ENCODE results near the gene RAB9B.
"Not testable (repeated sequence)": the region's sequence is repeated elsewhere in the genome, so short reads cannot be mapped to it uniquely, and the experiment has no call there.

The RAB9B gene

DNA sequence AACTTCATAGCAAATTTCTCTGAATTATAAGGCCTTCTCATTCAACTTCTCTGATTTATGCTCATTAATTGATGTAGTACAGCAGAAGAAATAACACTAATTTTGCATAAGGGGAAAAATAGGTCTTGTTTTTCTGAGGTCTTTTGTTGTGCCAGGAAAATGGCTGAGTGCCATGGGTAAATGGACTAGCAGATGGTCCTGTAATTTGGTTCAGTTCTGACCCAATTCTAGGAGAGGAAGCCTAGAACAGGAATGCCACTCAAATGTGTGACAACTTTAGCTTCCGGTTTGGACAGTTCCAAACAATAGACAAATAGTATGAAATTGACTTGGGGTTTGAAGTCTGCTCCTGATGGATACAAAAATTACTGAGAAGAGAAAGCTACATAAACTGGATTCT, 6.2 kb downstream of the RAB9B start:
- Mint-ChIP-seq H3K4me1 (no peaks in the 10 kb centered on the region), H3K27ac (no peak overlapping the region), H3K36me3 (no peaks in the 10 kb centered on the region), H3K4me3 (no peak overlapping the region), H3K27me3 (no peaks in the 10 kb centered on the region), H3K9me3 (no peaks in the 10 kb centered on the region)
- ATAC-seq: no peak

- ATAC-seq: no peak
- Mint-ChIP-seq H3K4me1 (no peaks in the 10 kb centered on the region), H3K27me3 (no peaks in the 10 kb centered on the region), H3K4me3 (no peak overlapping the region), H3K27ac (no peak overlapping the region), H3K9me3 (no peaks in the 10 kb centered on the region), H3K36me3 (no peaks in the 10 kb centered on the region)
Measured at GRCh38 chrX:103823591-103823990, 8.5 kb downstream of the RAB9B start.

- not testable (repeated sequence) for H3K27me3 Mint-ChIP-seq, ATAC-seq, H3K4me1 Mint-ChIP-seq, H3K27ac Mint-ChIP-seq, H3K9me3 Mint-ChIP-seq, H3K4me3 Mint-ChIP-seq, H3K36me3 Mint-ChIP-seq
Measured at GRCh38 chrX:103820802-103821201, 11.3 kb downstream of the RAB9B start.

DNA sequence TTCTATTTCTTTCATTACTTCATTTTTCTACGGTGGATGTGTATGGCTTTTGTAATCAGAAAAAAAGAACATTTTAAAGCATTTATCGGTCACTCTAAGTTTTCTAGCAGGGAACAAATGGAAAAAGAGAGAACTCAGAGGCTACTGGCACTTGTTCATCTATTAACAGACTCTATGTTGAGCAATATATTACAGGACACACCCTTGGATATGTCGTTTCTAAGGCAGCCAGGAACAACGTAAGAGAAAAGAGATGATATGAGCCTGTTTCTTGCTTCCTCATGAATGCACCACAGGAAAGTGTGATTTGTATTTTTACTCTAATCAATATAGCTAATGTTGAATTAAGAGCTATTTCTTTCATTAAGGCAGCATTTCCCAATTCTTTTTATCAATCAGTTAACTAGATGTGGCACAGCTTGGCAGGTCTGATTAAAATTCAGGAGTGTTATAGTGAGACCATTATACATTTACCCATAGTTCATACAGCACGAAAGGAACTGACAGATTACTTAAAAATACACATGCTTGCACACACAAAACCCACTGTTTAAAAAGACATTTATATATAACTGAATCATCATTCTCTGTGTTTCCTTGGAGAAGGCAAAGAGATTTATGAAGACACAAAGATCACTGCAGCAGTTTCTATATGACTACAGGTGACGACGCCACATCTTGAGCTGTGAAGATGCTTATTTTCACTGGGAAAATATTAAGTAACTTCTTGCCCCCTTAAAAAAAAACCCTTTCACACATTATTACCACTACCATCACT, 13.0 kb downstream of the RAB9B start:
- no peaks in the 10 kb centered on the region for H3K36me3 Mint-ChIP-seq
- H3K27ac Mint-ChIP-seq: no peak overlapping the region
- H3K4me1 Mint-ChIP-seq: no peaks in the 10 kb centered on the region
- H3K27me3 Mint-ChIP-seq: no peaks in the 10 kb centered on the region
- H3K4me3 Mint-ChIP-seq: no peak overlapping the region
- H3K9me3 Mint-ChIP-seq: no peaks in the 10 kb centered on the region
- no peak for ATAC-seq

- ATAC-seq: no peak
- Mint-ChIP-seq H3K4me1 (no peaks in the 10 kb centered on the region), H3K27me3 (no peaks in the 10 kb centered on the region), H3K9me3 (no peaks in the 10 kb centered on the region), H3K4me3 (no peak overlapping the region), H3K36me3 (no peaks in the 10 kb centered on the region), H3K27ac (no peak overlapping the region)
Measured at GRCh38 chrX:103817502-103817901, 14.6 kb downstream of the RAB9B start.

- H3K27ac Mint-ChIP-seq, ATAC-seq, H3K36me3 Mint-ChIP-seq, H3K4me1 Mint-ChIP-seq, H3K4me3 Mint-ChIP-seq, H3K27me3 Mint-ChIP-seq, H3K9me3 Mint-ChIP-seq: not testable (repeated sequence)
Measured at GRCh38 chrX:103817101-103817500, 15.0 kb downstream of the RAB9B start.

DNA sequence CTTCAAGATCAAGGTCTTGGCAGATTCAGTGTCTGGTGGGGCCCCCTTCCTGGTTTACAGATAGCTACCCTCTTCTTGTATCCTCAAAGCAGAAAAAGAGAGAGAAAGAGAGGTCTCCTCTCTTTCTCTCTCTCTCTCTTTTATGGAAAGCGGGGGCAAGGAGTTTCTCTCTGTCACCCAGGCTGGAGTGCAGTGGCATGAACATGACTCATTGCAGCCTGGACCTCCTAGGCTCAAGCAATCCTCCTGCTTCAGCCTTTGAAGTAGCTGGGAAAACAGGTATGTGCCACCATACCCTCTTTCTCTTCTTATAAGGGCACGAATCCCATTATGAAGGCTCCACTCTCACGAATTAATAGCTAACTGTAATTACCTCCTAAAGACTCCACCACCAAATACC, 20.2 kb downstream of the RAB9B start:
- no peaks in the 10 kb centered on the region for H3K9me3 Mint-ChIP-seq
- no peak overlapping the region for H3K27ac Mint-ChIP-seq
- H3K36me3 Mint-ChIP-seq: no peaks in the 10 kb centered on the region
- H3K27me3 Mint-ChIP-seq: no peaks in the 10 kb centered on the region
- no peak for ATAC-seq
- H3K4me1 Mint-ChIP-seq: no peaks in the 10 kb centered on the region
- H3K4me3 Mint-ChIP-seq: no peak overlapping the region

DNA sequence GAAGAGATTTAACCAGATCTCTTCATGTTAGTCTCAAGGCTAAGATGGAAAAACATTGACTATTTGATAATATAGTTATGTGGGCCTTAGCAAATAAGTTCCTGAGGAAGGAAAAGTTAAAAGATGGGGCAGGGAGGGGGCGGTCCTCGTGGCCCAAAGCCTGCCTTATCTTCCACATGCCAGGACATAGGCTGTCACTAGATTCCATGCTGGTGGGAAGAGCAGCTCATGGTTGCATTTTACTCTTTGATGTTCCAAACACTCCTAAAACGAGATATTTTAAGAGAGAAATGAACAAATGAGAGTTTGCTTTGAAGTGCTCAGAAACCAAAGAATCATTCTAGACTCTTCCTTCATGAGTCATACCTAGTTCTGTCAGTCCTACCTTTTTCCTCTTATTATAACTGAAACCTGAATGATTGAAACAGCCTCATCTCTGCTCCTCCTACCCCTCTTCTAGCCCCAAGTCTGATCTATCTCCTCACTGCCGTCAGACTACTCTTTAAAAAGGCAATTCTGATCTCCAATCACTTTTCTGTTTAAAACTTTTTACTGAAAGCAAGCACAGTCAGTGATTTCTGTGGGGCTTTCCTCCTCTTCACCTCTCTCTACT, 25.1 kb downstream of the RAB9B start:
- H3K4me1 Mint-ChIP-seq: no peaks in the 10 kb centered on the region
- H3K9me3 Mint-ChIP-seq: no peaks in the 10 kb centered on the region
- no peak overlapping the region for H3K4me3 Mint-ChIP-seq
- H3K27me3 Mint-ChIP-seq: no peaks in the 10 kb centered on the region
- no peaks in the 10 kb centered on the region for H3K36me3 Mint-ChIP-seq
- no peak for ATAC-seq
- H3K27ac Mint-ChIP-seq: no peak overlapping the region

DNA sequence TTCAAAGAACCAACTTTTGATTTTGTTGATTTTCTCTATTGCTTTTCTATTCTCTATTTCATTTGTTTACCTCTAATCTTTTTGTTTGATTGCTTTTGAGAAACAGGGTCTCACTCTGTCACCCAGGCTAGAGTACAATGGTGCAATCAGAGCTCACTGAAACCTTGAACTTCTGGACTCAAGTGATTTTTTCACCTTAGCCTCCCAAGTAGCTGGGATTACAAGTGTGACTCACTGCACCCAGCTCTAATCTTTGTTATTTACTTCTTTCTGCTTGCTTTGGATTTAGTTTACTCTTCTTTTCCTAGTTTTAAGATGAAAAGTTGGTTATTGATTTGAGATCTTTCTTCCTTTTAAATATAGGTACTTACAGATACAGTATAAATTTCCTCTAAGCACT, 26.2 kb downstream of the RAB9B start:
- no peak overlapping the region for H3K27ac Mint-ChIP-seq
- H3K36me3 Mint-ChIP-seq: no peaks in the 10 kb centered on the region
- no peak for ATAC-seq

DNA sequence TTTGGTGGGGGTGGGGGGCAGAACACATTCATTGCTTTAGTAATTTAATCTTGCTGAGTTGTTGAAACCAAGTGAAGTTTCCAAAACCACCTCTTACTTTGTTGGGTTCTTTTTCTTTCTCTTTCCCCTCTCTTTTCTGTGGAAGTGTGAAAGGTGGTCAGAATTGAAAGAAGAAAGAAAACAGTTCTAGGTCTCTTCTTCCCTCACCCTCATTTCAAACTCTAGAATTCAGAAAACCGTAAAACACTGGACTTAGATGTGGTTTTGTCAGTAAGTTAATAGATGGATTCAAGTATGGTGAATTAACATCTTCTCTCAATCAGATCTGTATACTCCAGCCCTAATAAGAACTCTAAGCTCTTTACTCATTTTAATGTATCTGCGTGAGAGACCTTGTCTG, 31.7 kb downstream of the RAB9B start:
- no peak for ATAC-seq
- Mint-ChIP-seq H3K27me3 (no peaks in the 10 kb centered on the region), H3K9me3 (no peaks in the 10 kb centered on the region), H3K4me1 (no peaks in the 10 kb centered on the region), H3K27ac (no peak overlapping the region), H3K36me3 (no peaks in the 10 kb centered on the region), H3K4me3 (no peak overlapping the region)

More for the DNA sequence above, 26.2 kb downstream of the RAB9B start:
- no peak overlapping the region for H3K4me3 Mint-ChIP-seq
- no peaks in the 10 kb centered on the region for H3K27me3 Mint-ChIP-seq
- no peaks in the 10 kb centered on the region for H3K4me1 Mint-ChIP-seq
- no peaks in the 10 kb centered on the region for H3K9me3 Mint-ChIP-seq

DNA sequence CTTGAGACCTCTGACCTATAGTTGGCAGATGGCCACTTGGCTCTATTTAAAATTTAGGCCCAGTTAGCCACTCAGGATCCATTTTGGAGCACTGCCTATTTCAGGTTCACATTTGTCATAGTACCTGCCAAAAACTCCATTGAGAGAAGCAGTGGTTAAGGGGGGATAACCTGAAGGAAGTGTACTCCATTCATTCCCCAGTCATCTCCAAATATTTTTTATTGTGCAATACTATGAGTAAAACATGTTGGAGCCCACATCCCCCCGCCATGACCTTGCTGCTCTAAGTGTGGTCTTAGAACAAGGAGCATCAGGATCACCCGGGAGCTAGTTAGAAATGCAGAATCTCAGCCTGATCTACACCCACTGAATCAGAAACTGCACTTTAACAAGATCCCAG, 34.4 kb downstream of the RAB9B start:
- H3K36me3 Mint-ChIP-seq: no peaks in the 10 kb centered on the region
- no peaks in the 10 kb centered on the region for H3K27me3 Mint-ChIP-seq
- H3K27ac Mint-ChIP-seq: no peak overlapping the region
- H3K4me3 Mint-ChIP-seq: no peak overlapping the region
- no peak for ATAC-seq
- H3K4me1 Mint-ChIP-seq: no peaks in the 10 kb centered on the region
- no peaks in the 10 kb centered on the region for H3K9me3 Mint-ChIP-seq

GRCh38 chrX:103794119-103794518, 37.9 kb downstream of the RAB9B start:
- ATAC-seq: no peak
- no peak overlapping the region for H3K27ac Mint-ChIP-seq
- no peaks in the 10 kb centered on the region for H3K27me3 Mint-ChIP-seq
- no peak overlapping the region for H3K4me3 Mint-ChIP-seq
- no peaks in the 10 kb centered on the region for H3K36me3 Mint-ChIP-seq
- H3K4me1 Mint-ChIP-seq: peaks cover 5% of the 10 kb centered on the region
- no peaks in the 10 kb centered on the region for H3K9me3 Mint-ChIP-seq

DNA sequence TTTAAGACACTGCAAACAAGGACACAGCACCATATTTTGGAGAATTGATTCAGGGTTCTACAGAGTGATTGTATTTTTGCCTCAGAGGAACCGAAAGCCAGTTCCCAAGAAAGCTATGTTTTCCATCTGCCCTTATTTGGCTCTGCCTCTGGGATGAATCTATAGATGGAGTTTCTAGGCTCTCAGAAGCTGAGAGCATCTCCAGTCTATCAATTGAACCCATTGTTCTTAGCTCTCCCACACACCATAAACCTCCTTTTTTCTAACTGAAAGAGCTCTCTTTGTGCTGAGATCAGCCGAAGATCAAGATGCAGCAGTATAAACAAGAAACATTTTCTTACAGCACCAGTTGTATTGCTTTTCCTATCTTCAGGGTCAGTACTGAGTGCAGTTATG, 38.5 kb downstream of the RAB9B start:
- H3K4me3 Mint-ChIP-seq: no peak overlapping the region
- no peak overlapping the region for H3K27ac Mint-ChIP-seq
- H3K4me1 Mint-ChIP-seq: peaks cover 11% of the 10 kb centered on the region
- no peaks in the 10 kb centered on the region for H3K27me3 Mint-ChIP-seq
- H3K9me3 Mint-ChIP-seq: no peaks in the 10 kb centered on the region
- no peaks in the 10 kb centered on the region for H3K36me3 Mint-ChIP-seq
- no peak for ATAC-seq

GRCh38 chrX:103792916-103793544, 39.0 kb downstream of the RAB9B start:
- no peak for ATAC-seq
- Mint-ChIP-seq H3K4me3 (no peak overlapping the region), H3K9me3 (no peaks in the 10 kb centered on the region), H3K27ac (no peak overlapping the region), H3K36me3 (no peaks in the 10 kb centered on the region), H3K27me3 (no peaks in the 10 kb centered on the region), H3K4me1 (peaks cover 12% of the 10 kb centered on the region)

GRCh38 chrX:103791826-103792485, 40.1 kb downstream of the RAB9B start:
- no peak overlapping the region for H3K4me3 Mint-ChIP-seq
- H3K27me3 Mint-ChIP-seq: no peaks in the 10 kb centered on the region
- no peaks in the 10 kb centered on the region for H3K9me3 Mint-ChIP-seq
- H3K4me1 Mint-ChIP-seq: peaks cover 12% of the 10 kb centered on the region
- no peak for ATAC-seq
- no peak overlapping the region for H3K27ac Mint-ChIP-seq
- no peaks in the 10 kb centered on the region for H3K36me3 Mint-ChIP-seq

- Mint-ChIP-seq H3K36me3 (no peaks in the 10 kb centered on the region), H3K27me3 (no peaks in the 10 kb centered on the region), H3K4me3 (no peak overlapping the region), H3K27ac (no peak overlapping the region), H3K9me3 (no peaks in the 10 kb centered on the region), H3K4me1 (peaks cover 12% of the 10 kb centered on the region)
- ATAC-seq: no peak
Measured at GRCh38 chrX:103791228-103791627, 40.8 kb downstream of the RAB9B start.

Measured in stimulated activated memory B cell treated with anti-CD40 and anti-IgM and Interleukin-4, amounts not matched to agents 10 μg/mL and 1 μg/mL and 100 μg/mL, for 72 hours (primary cell).